ENCODE results near the gene COA4.

The COA4 gene

GRCh38 chr11:73876424-73877310, at the start of gene COA4, which contains the start of gene PAAF1:
Gene COA4, minus strand, starts transcription at chr11:73876846. Its CDS starts 3,468 bp downstream, at chr11:73873378.
Gene PAAF1, plus strand, starts transcription at chr11:73876999. Its CDS starts 23 bp downstream, at chr11:73877022.
- DNase-seq (ENCODE audit: low read depth, low spot score) = peak; percentile 95

- no peak for DNase-seq (ENCODE audit: low read depth, low spot score)
Measured at GRCh38 chr11:73921180-73921579, 44.5 kb upstream of the COA4 start.

GRCh38 chr11:73916435-73916834, 39.8 kb upstream of the COA4 start:
- DNase-seq (ENCODE audit: low read depth, low spot score) = no peak

GRCh38 chr11:73914284-73914683, 37.6 kb upstream of the COA4 start:
- DNase-seq (ENCODE audit: low read depth, low spot score) = no peak

- no peak for DNase-seq (ENCODE audit: low read depth, low spot score)
Measured at GRCh38 chr11:73913472-73913871, 36.8 kb upstream of the COA4 start.

- no peak for DNase-seq (ENCODE audit: low read depth, low spot score)
Measured at GRCh38 chr11:73912026-73912425, 35.4 kb upstream of the COA4 start.

- no peak for DNase-seq (ENCODE audit: low read depth, low spot score)
Measured at GRCh38 chr11:73907191-73907590, 30.5 kb upstream of the COA4 start.

GRCh38 chr11:73902303-73902702, 25.7 kb upstream of the COA4 start:
- DNase-seq (ENCODE audit: low read depth, low spot score) = no peak

- DNase-seq (ENCODE audit: low read depth, low spot score) = no peak
Measured at GRCh38 chr11:73894725-73895335, 18.2 kb upstream of the COA4 start.

- DNase-seq (ENCODE audit: low read depth, low spot score) = no peak
Measured at GRCh38 chr11:73893041-73893440, 16.4 kb upstream of the COA4 start.

GRCh38 chr11:73889536-73889935, 12.9 kb upstream of the COA4 start:
- no peak for DNase-seq (ENCODE audit: low read depth, low spot score)

- DNase-seq (ENCODE audit: low read depth, low spot score) = no peak
Measured at GRCh38 chr11:73889019-73889418, 12.4 kb upstream of the COA4 start.

- DNase-seq (ENCODE audit: low read depth, low spot score) = no peak
Measured at GRCh38 chr11:73888244-73888643, 11.6 kb upstream of the COA4 start.

- no peak for DNase-seq (ENCODE audit: low read depth, low spot score)
Measured at GRCh38 chr11:73883856-73884255, 7.2 kb upstream of the COA4 start.

- peak; percentile 45 for DNase-seq (ENCODE audit: low read depth, low spot score)
Measured at GRCh38 chr11:73880449-73880848, 3.8 kb upstream of the COA4 start.

GRCh38 chr11:73878771-73879170, 2.1 kb upstream of the COA4 start:
- DNase-seq (ENCODE audit: low read depth, low spot score) = no peak

- DNase-seq (ENCODE audit: low read depth, low spot score) = no peak
Measured at GRCh38 chr11:73875840-73876239, 806 bp downstream of the COA4 start.

GRCh38 chr11:73875380-73875779, 1.3 kb downstream of the COA4 start:
- no peak for DNase-seq (ENCODE audit: low read depth, low spot score)

- DNase-seq (ENCODE audit: low read depth, low spot score) = no peak
Measured at GRCh38 chr11:73872749-73873357, 3.8 kb downstream of the COA4 start.

GRCh38 chr11:73870261-73870660, 6.4 kb downstream of the COA4 start:
- no peak for DNase-seq (ENCODE audit: low read depth, low spot score)

- no peak for DNase-seq (ENCODE audit: low read depth, low spot score)
Measured at GRCh38 chr11:73869332-73869949, 7.2 kb downstream of the COA4 start.

GRCh38 chr11:73866586-73866996, 10.1 kb downstream of the COA4 start:
- no peak for DNase-seq (ENCODE audit: low read depth, low spot score)

All from iPS DF 19.7 (cell line).